Cardiac muscle cell (in vitro differentiated cells and primary cell): ENCODE data around the gene KRABD2.
"Not testable (repeated sequence)": the region's sequence is repeated elsewhere in the genome, so short reads cannot be mapped to it uniquely, and the experiment has no call there.

Experiments
- DNase-seq, 2 donors: peaks; one replicate each; pipeline versions ENCODE4 v3.0.0 to v3.0.0-alpha.2; 2010 to 2017; ENCODE audit warnings: low read depth in 1 of 2, low spot score in 1 of 2
- H3K27ac ChIP-seq: fragments of 200-600 bp; sonication (generic); 2 replicates; pipeline ENCODE4 v1.5.1; 2016
- H3K27me3 ChIP-seq: fragments of 200-600 bp; sonication (generic); 2 replicates; pipeline ENCODE4 v1.6.0; 2016; ENCODE audit warnings: control low read depth
- H3K36me3 ChIP-seq: fragments of 200-600 bp; sonication (generic); 2 replicates; pipeline ENCODE4 v1.5.1; 2016; ENCODE audit warnings: control low read depth
- H3K4me1 ChIP-seq: fragments of 200-600 bp; sonication (generic); 2 replicates; pipeline ENCODE4 v1.8.1; 2017; ENCODE audit warnings: low read depth, mild to moderate bottlenecking, mixed run types
- H3K4me3 ChIP-seq: fragments of 200-600 bp; sonication (generic); 2 replicates; pipeline ENCODE4 v1.5.1; 2016; ENCODE audit warnings: mild to moderate bottlenecking
- H3K9me3 ChIP-seq: fragments of 200-600 bp; sonication (generic); 2 replicates; pipeline ENCODE4 v1.5.1; 2017; ENCODE audit warnings: low read depth, mild to moderate bottlenecking, control low read depth
- TF ChIP-seq, protein P1 (sequence below): IDR thresholded peaks from 2 replicates; pipeline ENCODE4 v1.5.1; 2012; ENCODE audit warnings: low read depth, mild to moderate bottlenecking, low read length

The KRABD2 gene

DNA sequence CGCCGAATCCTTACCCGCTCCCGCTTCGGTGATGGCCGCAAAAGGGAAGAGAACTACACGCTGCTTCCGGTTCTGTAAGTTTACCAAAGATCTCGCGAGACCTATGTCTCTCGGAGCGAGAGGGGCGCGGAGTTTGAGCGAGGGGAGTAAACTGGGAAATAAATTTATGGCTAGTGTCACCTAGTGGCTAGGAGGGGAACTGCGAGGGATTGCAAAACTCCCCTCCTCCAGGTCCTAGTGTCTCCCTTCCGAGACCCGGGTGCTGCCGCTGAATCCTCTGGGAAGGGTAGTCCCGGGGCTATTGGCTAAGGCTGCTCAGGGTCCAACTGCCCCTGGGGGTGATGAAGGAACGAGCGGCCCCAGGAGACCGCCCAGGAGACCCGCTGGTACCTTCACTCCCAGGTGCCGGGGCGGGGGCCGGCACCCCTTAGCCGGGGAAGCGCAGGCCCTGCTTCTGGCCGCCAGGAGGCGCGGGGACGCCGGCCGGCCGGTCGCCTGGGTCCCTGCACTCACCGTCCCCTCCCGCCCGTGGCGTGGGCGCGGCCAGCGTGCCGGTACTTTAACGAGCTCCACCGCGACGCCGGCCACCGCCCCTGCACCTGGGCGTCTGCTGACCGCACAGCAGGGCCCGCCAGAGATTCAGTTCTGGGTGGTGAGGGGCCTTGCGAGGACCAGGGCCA lies 6.8 kb upstream of the KRABD2 start, which contains the start of gene RPL26:
Gene RPL26 (minus strand): TSS at position 51 of the 680 bp plus-strand sequence. CDS start 883 bp downstream, outside the sequence.
- Histone ChIP-seq H3K27ac (peak within 1 kb of the TSS; percentile 75), H3K4me3 (peak within 1 kb of the TSS; percentile 83), H3K4me1 (peaks cover 3% of the 10 kb centered on the region), H3K27me3 (no peaks in the 10 kb centered on the region), H3K9me3 (no peaks in the 10 kb centered on the region), H3K36me3 (peaks cover 33% of the 10 kb centered on the region)
- peak; percentile 99 for DNase-seq
- TF ChIP-seq, protein P1, sequence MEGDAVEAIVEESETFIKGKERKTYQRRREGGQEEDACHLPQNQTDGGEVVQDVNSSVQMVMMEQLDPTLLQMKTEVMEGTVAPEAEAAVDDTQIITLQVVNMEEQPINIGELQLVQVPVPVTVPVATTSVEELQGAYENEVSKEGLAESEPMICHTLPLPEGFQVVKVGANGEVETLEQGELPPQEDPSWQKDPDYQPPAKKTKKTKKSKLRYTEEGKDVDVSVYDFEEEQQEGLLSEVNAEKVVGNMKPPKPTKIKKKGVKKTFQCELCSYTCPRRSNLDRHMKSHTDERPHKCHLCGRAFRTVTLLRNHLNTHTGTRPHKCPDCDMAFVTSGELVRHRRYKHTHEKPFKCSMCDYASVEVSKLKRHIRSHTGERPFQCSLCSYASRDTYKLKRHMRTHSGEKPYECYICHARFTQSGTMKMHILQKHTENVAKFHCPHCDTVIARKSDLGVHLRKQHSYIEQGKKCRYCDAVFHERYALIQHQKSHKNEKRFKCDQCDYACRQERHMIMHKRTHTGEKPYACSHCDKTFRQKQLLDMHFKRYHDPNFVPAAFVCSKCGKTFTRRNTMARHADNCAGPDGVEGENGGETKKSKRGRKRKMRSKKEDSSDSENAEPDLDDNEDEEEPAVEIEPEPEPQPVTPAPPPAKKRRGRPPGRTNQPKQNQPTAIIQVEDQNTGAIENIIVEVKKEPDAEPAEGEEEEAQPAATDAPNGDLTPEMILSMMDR = peak; percentile 84

DNA sequence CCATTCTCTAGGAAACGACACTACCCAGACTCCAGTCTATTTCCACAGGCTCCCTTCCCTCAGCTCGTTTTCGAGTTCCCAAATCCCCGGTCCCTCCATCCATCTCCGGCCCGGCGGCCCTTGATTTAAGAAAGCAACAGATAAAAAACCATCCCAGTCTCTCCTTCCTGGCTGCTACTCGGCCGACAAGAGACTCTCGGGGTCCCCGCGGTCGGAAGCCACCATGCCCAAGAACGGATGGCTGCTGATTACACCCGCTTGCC lies 6.3 kb upstream of the KRABD2 start:
- peaks cover 3% of the 10 kb centered on the region for H3K4me1 ChIP-seq
- no peaks in the 10 kb centered on the region for H3K27me3 ChIP-seq
- H3K27ac ChIP-seq = peak overlapping the region; percentile 40
- peaks cover 38% of the 10 kb centered on the region for H3K36me3 ChIP-seq
- peak overlapping the region; percentile 83 for H3K4me3 ChIP-seq
- TF ChIP-seq, protein P1 = no peak
- no peaks in the 10 kb centered on the region for H3K9me3 ChIP-seq
- no peak for DNase-seq

DNA sequence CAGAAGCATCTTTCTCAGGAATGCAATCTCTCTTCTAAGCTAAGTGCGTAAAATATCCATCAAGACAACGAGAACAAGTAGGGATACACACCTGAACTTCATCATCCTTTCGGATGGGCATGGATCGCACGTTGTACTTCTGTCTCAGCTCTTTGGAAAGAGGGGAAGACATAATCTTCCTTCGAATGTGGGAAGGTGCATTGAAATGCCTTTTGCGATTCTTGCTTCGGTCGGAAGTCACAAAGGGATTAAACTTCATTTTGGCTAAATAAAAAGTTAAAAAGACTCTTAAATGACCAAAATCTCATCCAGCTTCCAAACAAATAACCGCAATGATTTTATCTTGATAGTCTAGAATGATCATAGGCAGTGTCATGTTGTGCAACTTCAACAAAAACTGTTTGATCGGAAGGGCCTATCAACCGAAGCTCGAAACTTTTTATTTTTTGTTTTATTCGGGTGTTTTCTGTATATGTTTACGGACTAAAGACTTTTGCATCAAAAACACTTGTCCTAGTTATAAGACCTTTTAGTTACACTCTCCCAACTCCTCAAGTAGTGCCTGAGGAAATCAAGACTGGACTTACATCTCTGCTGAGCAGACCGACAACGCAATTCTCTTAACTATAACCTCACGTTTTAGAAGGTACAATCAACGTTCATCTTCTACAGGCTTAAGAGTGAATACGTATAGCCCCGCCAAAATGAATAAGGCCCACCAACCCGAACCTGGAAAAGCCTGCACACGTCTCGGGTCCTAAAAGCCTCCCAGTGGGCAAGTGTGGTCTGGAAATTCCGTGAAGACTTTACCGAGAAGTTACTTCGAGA lies 5.8 kb upstream of the KRABD2 start:
- H3K4me1 ChIP-seq = peaks cover 4% of the 10 kb centered on the region
- TF ChIP-seq, protein P1 = no peak
- no peaks in the 10 kb centered on the region for H3K27me3 ChIP-seq
- H3K4me3 ChIP-seq = peak overlapping the region; percentile 83
- no peaks in the 10 kb centered on the region for H3K9me3 ChIP-seq
- H3K27ac ChIP-seq = peak overlapping the region; percentile 40
- DNase-seq = peak in 1 of 2 donors; percentile 21
- H3K36me3 ChIP-seq = peaks cover 43% of the 10 kb centered on the region

DNA sequence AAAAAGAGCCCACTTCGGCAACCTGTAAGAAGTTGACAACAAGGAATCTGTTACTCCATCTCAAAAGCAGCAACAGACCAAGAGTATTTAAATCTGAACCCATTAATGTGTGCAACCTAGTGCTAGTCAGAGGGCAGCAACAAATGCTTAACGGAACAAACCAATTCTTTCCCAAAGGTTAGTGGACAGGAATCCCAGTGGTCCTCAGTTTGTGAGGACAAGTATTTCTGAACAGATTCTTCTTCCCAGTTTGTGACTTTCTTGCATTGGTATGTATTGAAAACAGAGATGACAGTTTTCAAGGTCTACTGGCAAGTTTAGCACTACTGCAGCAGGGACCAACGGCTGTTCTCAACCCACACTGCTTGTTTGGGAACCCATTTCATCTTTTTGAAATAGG lies 3.5 kb upstream of the KRABD2 start:
- Histone ChIP-seq H3K36me3 (peaks cover 47% of the 10 kb centered on the region), H3K4me1 (peaks cover 9% of the 10 kb centered on the region), H3K4me3 (no peak overlapping the region), H3K27ac (peak overlapping the region; percentile 13), H3K27me3 (no peaks in the 10 kb centered on the region), H3K9me3 (no peaks in the 10 kb centered on the region)
- DNase-seq = no peak
- TF ChIP-seq, protein P1 = no peak

DNA sequence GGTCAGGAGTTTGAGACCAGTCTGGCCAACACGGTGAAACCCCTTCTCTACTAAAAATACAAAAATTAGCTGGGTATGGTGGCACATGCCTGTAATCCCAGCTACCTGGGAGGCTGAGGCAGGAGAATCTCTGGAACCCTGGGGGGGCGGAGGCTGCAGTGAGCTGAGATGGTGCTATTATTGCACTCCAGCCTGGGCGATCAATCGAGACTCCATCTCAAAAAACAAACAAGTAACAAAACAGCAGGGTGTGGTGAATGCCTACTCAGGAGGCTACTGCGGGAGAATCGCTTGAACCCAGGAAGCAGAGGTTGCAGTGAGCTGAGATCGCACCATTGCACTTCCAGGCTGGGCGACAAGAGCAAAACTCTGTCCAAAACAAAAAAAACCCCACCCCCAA lies 1.6 kb upstream of the KRABD2 start:
- Histone ChIP-seq H3K36me3 (peaks cover 47% of the 10 kb centered on the region), H3K27ac (peak overlapping the region; percentile 89)
- H3K4me3 ChIP-seq = not testable (repeated sequence)

DNA sequence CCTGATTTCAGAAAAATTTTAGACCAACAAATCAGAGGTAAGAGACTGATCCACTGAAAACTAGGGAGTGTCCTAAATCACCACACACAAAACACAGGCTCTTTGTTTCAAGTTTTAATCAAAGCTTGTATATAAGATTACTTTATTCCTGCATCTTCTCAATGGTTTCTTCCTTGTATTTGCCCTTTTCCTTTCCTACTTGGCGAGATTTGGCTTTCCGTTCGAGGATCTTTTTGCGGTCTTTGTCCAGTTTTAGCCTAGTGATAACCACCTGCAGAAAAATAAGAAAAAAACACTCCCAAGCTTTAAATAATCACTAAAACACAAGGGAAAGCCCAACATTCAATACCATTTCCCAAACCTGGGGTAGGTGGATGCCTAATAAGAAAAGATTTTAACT lies 918 bp upstream of the KRABD2 start:
- peaks cover 9% of the 10 kb centered on the region for H3K4me1 ChIP-seq
- no peak overlapping the region for H3K4me3 ChIP-seq
- TF ChIP-seq, protein P1 = no peak
- no peaks in the 10 kb centered on the region for H3K9me3 ChIP-seq
- DNase-seq = no peak
- no peaks in the 10 kb centered on the region for H3K27me3 ChIP-seq
- peak overlapping the region; percentile 89 for H3K27ac ChIP-seq
- H3K36me3 ChIP-seq = peaks cover 47% of the 10 kb centered on the region

More for the DNA sequence above, 1.6 kb upstream of the KRABD2 start:
- DNase-seq, H3K27me3 ChIP-seq, H3K4me1 ChIP-seq, H3K9me3 ChIP-seq: not testable (repeated sequence)
